ENCODE data around the gene TPK1.

DNA sequence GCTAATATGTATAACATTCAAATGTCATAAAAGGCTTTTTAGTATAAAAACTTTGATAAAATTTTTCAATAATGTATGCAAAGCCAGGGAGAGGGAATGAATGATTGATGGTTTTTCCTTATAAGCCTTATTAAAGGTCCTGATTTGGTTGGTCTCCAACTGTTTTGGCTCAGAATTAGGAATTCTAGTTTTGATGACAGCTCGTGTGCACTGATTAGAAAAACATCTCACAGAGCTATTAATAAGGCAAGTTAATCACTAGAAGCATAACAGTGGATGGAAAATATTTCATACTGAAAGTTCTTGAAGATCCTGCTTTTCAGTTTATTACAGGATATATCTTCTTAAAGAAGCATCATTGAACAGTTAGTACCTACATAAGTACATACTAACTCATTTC is 317.5 kb downstream of the TPK1 start:
- TF ChIP-seq, protein P1, sequence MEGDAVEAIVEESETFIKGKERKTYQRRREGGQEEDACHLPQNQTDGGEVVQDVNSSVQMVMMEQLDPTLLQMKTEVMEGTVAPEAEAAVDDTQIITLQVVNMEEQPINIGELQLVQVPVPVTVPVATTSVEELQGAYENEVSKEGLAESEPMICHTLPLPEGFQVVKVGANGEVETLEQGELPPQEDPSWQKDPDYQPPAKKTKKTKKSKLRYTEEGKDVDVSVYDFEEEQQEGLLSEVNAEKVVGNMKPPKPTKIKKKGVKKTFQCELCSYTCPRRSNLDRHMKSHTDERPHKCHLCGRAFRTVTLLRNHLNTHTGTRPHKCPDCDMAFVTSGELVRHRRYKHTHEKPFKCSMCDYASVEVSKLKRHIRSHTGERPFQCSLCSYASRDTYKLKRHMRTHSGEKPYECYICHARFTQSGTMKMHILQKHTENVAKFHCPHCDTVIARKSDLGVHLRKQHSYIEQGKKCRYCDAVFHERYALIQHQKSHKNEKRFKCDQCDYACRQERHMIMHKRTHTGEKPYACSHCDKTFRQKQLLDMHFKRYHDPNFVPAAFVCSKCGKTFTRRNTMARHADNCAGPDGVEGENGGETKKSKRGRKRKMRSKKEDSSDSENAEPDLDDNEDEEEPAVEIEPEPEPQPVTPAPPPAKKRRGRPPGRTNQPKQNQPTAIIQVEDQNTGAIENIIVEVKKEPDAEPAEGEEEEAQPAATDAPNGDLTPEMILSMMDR (IDR thresholded peaks at IDR 0.05): no peak
- no peak for TF ChIP-seq POLR2A (IDR thresholded peaks at IDR 0.05)

Data from uterus (tissue), 2 donors.